Measurements from ENCODE around the gene TIMP1. TPM values are rescaled to one million over a fixed set of nuclear protein-coding genes. Genes with fewer than 3 reads are reported as not detected.

The TIMP1 gene
- total RNA-seq, 3 donors from 2014 or later = 25.4 to 143 (median 96.9) TPM

DNA sequence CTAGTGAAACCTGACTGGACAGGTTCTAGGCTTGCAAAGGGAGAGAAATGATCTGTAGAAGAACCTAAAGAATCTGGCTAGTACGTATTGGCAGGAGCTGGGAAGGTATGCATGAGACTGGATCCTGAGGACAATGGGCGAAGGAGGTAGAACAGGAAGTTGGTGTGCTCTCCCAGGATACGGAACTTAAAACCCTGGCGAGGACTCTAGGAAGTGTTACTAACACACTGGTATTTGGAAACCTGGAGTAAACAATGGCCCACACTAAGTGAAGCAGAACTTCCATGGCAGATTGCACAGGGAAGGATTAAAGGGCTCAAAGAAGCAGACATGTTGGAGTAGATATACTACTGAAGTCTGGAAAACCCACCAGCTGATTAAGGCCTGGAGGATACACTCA is 28.3 kb downstream of the TIMP1 start:
- H3K4me1 ChIP-seq (ENCODE audit: low read depth) = no peaks in the 10 kb centered on the region
- DNase-seq = no peak
- no peak for ATAC-seq
- H3K36me3 ChIP-seq (ENCODE audit: low read depth) = no peaks in the 10 kb centered on the region
- intact Hi-C loops (cut with DNase I, micrococcal nuclease) = no loop called here
- H3K9me3 ChIP-seq = no peaks in the 10 kb centered on the region
- H3K4me3 ChIP-seq = no peak overlapping the region
- TF ChIP-seq, protein P1, sequence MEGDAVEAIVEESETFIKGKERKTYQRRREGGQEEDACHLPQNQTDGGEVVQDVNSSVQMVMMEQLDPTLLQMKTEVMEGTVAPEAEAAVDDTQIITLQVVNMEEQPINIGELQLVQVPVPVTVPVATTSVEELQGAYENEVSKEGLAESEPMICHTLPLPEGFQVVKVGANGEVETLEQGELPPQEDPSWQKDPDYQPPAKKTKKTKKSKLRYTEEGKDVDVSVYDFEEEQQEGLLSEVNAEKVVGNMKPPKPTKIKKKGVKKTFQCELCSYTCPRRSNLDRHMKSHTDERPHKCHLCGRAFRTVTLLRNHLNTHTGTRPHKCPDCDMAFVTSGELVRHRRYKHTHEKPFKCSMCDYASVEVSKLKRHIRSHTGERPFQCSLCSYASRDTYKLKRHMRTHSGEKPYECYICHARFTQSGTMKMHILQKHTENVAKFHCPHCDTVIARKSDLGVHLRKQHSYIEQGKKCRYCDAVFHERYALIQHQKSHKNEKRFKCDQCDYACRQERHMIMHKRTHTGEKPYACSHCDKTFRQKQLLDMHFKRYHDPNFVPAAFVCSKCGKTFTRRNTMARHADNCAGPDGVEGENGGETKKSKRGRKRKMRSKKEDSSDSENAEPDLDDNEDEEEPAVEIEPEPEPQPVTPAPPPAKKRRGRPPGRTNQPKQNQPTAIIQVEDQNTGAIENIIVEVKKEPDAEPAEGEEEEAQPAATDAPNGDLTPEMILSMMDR (IDR thresholded peaks at IDR 0.05) = no peak

DNA sequence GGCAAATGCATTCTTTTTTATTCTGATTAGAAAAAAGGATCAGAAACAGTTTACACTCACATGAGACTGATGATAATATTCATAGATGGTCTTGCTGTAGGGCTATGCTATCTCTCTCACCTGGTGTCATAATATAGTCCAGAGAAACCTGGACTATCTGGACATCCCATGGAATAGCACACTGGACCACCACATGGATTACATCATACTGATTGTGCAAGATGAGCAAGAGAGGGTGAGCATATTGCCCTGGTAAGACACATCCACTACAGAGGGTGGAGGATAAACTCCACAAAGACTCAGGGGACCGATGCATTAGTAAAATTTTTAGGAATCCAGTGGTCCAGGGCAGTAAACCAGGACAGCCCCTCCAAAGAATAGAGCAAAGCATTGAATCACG is 29.3 kb downstream of the TIMP1 start:
- H3K36me3 ChIP-seq (ENCODE audit: low read depth) = no peaks in the 10 kb centered on the region
- no peaks in the 10 kb centered on the region for H3K9me3 ChIP-seq
- H3K4me3 ChIP-seq = no peak overlapping the region
- H3K4me1 ChIP-seq (ENCODE audit: low read depth) = no peaks in the 10 kb centered on the region
- intact Hi-C loops (cut with DNase I, micrococcal nuclease) = no loop called here
- TF ChIP-seq, protein P1 (IDR thresholded peaks at IDR 0.05) = no peak
- ATAC-seq = no peak
- no peak for DNase-seq

DNA sequence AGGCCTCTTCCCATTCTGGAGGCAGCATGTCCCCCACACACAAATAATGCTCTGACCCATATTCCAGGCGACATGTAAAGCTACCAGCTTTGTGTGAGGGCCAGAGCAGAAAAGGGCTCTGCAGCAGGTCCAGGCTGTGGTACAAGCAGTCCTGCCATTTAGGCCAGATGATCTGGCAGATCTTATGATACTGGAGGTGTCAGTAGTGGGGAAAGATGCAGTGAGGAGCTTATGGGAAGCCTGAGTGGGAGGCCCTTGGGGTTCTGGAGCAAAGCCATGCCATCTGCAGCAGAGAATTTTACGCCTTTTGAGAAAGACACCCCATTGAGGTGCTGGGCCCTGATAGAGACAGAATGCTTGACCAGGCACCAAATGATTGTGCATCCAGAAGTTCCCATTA is 29.7 kb downstream of the TIMP1 start:
- Histone ChIP-seq H3K36me3 (ENCODE audit: low read depth) (no peaks in the 10 kb centered on the region), H3K9me3 (no peaks in the 10 kb centered on the region), H3K4me1 (ENCODE audit: low read depth) (no peaks in the 10 kb centered on the region), H3K4me3 (no peak overlapping the region)
- ATAC-seq (no peak), DNase-seq (no peak)
- TF ChIP-seq, protein P1 (IDR thresholded peaks at IDR 0.05) = no peak
- intact Hi-C loops (cut with DNase I, micrococcal nuclease) = no loop called here

DNA sequence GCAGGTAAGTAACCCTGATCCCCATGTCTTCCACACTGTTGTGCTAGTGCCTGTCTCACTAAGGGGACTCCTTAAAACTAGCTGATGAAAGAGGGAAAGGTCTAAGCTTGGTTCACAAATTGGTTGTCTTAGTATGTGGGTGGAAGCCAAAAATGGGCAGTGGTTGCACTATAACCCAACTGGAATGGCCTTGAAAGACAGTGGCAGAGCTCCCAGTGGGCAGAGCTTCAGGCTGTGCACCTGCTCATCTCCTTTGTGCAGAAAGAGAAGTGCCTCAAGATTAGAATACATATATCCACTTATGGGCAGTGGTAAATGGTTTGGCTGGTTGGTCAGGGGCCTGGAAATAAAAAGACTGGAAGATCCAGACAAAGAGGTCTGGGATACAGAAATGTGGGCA is 30.2 kb downstream of the TIMP1 start:
- intact Hi-C loops (cut with DNase I, micrococcal nuclease) = no loop called here
- Histone ChIP-seq H3K4me3 (no peak overlapping the region), H3K9me3 (no peaks in the 10 kb centered on the region), H3K4me1 (ENCODE audit: low read depth) (no peaks in the 10 kb centered on the region), H3K36me3 (ENCODE audit: low read depth) (no peaks in the 10 kb centered on the region)
- DNase-seq (no peak), ATAC-seq (no peak)
- TF ChIP-seq, protein P1 (IDR thresholded peaks at IDR 0.05) = no peak

DNA sequence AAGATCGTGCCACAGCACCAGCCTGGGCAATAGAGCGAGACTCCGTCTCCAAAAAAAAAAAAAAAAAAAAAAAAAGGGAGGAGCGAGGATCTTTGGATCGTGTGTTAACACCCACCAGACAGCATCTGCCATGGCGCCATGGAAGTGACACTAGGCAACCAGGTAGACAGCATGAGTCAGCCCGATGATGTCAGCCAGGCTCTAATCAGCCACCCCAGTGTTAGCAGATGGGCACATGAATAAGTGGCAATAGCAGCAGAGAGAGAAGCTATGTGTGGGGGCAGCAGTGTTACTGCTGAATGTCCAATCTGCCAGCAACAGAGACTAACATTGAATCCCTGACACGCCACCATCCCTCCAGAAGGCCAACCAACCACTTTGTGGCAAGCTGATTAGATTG is 30.8 kb downstream of the TIMP1 start:
- intact Hi-C loops (cut with DNase I, micrococcal nuclease) = no loop called here
- Histone ChIP-seq H3K36me3 (ENCODE audit: low read depth) (no peaks in the 10 kb centered on the region), H3K4me3 (no peak overlapping the region), H3K9me3 (no peaks in the 10 kb centered on the region), H3K4me1 (ENCODE audit: low read depth) (no peaks in the 10 kb centered on the region)
- DNase-seq (no peak), ATAC-seq (no peak)
- TF ChIP-seq, protein P1 (IDR thresholded peaks at IDR 0.05) = no peak

DNA sequence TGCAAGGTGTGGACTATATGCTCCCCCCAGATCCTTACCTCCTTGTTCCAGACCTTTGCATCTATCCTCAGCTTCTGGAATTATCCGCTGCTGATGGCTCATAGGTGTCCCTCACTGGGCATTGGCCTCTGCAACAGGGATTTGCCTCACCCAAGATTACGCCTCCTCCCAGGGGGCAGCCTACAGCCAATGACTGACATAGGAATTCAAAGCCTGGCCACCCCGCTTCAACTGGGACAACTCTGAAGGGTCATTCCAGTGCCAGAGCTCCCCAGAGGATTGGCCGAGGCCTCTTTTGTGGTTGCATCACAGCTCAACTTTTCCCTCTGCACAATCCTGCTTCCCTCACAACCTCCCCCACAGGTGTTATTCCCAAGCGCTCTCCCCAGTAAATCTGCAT is 32.4 kb downstream of the TIMP1 start:
- ATAC-seq (no peak), DNase-seq (no peak)
- intact Hi-C loops (cut with DNase I, micrococcal nuclease) = no loop called here
- TF ChIP-seq, protein P1 (IDR thresholded peaks at IDR 0.05) = no peak
- H3K4me1 ChIP-seq (ENCODE audit: low read depth) = no peaks in the 10 kb centered on the region
- no peaks in the 10 kb centered on the region for H3K36me3 ChIP-seq (ENCODE audit: low read depth)
- H3K9me3 ChIP-seq = no peaks in the 10 kb centered on the region
- no peak overlapping the region for H3K4me3 ChIP-seq
